NCI-H2196 treated with DMSO at 0.1 percent for 48 hours (cell line): ENCODE measurements around the gene GAMT.

Source experiments
- DNase-seq: peaks from one replicate; lab custom pipeline; 2025; ENCODE audit not compliant: unreplicated experiment; lab: John Stamatoyannopoulos, UW

The GAMT gene

DNA sequence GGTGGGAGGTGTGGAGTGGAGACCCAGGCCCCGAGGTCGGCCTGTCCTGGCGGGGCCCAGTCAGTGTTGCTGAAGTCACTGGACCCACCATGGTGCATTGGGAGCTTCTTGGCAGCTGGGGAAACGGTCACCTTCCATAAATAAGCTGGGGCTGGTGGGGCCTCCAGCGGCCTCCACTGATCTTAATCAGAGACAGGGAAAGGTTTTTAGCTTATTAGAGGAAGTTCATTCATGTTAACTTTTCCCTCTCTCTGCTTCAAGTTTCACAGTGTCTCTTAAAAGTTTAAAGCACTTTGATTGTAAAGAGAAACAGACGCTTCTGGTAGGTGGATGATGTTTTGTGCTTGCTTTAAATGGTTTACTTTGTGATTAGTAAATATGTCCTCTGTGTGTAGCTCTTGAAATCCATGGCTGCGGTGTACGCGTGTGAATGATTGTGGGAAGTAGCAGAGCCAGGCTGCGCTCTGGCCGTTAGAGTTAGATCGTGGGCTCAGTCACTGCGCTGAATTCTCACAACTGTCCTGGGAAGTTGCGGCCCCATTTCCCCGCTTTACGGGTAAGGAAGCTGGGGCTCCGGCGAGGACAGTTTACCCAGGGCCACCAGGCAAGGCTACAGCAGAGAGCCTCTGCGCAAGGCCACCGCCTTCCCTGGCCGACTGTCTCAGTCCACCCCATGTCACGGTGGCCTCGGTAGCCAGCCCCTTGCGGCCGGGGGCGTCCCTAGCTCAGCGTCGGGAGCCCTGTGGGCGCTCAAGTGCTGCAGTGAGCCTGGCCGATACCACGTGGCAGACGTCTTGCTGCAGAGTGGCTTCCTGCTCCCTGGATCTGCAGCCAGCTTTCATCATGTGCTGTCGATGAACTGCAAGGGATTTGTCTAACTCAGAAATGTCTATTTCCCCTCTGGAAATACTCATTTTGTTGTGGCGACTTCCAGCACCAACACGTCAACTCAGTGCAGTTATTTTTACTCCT is 34.2 kb downstream of the GAMT start:
- no peak for DNase-seq

- DNase-seq: no peak
Observed at GRCh38 chr19:1366296-1366695, 35.0 kb downstream of the GAMT start.

DNA sequence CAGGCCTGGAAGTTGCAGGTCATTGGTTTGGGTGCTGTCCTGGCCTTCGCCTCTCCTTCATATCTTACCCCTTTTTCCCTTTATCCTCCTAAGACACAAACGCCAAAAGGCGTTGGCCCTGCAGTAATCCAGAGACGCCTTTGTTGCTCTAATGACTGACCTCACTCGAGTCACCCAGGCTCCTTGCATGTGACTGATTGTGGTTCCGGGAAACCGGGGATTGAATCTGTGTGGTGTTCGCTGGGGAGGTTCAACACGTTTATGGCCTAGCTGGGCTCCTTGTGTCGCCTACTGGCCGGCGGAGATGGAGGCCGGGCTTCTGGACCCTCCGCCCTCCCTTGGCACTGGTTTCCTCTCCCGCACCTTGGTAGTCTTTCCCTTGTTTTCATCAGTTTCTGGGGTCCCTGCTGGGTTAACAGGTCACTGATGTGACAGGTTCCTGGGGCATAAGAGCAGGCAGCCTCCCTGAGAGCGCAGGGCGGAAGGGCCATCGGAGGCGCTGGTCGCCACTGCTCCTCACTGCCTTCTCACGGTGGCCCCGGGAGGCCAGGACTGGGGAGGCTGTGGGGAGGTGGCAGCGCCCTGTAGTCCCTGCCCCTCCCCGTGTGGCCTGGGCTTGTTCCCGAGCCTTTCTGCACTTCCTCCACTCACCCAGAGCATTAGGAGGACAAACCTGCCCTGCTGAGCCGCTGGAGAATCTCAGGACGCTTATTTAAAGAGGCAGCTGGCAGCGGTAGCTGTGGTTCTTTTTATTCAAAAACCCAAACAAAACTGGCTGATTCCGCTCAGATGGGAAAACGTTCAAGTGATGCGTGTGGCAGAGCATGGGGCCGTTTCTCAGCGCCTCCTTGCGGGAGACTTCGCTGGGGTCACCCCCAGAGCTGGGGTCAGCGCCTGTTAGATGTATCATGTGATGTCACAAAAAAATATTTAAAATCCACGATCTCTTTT is 35.7 kb downstream of the GAMT start:
- no peak for DNase-seq

GRCh38 chr19:1364070-1364704 is 37.2 kb downstream of the GAMT start:
- no peak for DNase-seq

DNA sequence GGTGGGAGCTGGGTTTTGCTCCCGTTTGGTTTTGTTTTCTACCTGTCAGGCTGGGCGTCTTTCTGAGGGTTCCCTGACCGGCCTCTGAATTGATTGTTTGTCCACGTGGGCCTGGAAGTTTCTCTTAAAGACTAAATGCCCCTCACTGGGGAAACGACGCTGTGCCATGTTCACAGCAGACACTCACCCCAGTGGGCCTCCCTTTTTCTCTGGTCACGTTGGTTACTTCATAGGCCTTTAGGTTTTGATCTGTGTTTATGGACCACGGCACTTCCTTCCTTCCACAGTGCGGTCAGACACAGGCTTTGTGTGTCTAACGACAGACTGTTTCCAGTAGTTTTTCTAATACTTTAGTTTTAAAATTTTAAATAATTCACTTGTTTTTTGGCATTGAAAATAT is 37.7 kb downstream of the GAMT start:
- no peak for DNase-seq

GRCh38 chr19:1362387-1363257 is 38.7 kb downstream of the GAMT start:
- no peak for DNase-seq

- no peak for DNase-seq
Observed at GRCh38 chr19:1361601-1362386, 39.5 kb downstream of the GAMT start.

- DNase-seq: no peak
Observed at GRCh38 chr19:1360818-1361461, 40.4 kb downstream of the GAMT start.

DNA sequence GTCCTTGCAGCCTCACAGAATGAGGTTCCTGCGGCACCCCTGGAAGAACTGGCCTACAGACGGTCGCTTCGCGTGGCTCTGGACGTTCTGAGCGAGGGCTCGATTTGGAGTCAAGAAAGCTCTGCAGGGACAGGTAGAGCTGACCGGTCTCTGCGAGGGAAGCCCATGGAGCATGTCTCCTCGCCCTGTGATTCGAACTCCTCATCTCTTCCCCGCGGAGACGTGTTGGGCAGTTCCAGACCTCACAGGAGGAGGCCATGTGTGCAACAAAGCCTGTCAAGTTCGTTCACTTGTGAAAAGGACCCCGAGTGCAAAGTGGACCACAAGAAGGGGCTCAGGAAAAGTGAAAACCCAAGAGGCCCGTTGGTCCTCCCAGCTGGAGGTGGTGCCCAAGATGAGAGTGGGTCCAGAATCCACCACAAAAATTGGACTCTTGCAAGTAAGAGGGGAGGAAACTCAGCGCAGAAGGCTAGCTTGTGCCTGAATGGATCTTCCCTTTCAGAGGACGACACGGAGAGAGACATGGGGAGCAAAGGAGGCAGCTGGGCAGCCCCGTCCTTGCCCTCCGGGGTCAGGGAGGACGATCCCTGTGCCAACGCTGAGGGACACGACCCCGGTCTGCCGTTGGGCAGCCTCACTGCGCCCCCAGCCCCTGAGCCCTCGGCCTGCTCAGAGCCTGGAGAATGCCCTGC is 41.1 kb downstream of the GAMT start:
- no peak for DNase-seq

DNA sequence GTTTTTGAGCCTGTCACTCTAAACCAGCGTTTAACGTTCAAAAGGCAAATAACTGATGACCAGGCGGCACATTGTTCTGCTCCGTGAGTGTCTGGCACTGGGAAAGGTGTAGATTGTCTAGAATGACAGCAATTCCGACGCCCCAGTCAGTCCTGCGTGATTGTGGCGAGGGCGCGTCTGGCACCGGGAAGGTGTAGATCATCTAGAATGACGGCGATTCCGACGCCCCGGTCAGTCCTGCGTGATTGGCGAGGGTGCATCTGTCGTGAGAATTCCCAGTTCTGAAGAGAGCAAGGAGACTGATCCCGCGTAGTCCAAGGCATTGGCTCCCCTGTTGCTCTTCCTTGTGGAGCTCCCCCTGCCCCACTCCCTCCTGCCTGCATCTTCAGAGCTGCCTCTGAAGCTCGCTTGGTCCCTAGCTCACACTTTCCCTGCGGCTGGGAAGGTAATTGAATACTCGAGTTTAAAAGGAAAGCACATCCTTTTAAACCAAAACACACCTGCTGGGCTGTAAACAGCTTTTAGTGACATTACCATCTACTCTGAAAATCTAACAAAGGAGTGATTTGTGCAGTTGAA is 43.7 kb downstream of the GAMT start:
- DNase-seq: no peak

GRCh38 chr19:1356508-1356865 is 44.9 kb downstream of the GAMT start:
- DNase-seq: no peak

DNA sequence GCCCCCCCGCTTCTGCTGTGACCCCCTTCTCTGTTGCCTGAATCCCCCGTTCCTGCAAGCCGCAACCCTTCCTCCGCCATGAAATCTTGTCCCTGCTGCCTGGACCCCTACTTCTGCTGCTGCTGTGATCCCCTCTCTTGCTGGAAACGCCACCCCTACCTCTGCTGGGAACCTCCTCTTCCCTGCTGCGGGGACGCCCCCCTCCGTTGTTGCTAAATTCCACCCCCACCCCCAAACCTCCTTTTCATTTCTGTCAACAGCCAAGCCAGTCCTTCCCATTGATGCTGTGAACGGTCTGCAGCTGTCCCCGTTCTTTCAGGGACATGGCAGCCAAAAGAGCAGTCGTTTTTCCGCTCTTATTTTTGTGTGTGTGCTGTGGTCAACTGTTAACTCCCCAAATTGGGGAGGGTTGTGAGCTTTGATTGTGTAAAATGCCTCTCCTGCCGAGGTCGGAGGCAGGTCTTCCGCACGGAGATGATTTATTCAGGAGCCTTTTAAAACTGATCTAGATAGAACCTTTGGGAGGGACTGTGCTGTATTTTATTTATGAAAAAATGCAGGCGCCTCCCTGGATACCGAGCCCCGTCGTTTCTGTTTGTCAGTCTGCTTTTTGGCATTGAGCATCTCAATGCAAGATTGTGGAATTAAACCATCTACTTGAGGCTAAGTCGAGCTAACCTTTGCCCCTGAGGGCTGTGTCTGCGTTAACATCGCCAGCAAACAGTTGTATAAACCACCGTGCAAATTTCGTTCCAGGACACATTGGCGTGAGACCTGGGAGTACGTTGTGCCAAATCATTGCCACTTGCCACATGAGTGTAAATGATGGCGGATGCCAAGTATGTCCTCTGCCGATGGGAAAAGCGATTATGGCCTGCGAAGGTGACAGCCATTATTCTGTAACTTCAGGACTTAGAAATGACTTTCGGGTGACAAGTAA is 45.5 kb downstream of the GAMT start:
- no peak for DNase-seq

- no peak for DNase-seq
Observed at GRCh38 chr19:1354970-1355567, 46.3 kb downstream of the GAMT start.

GRCh38 chr19:1353144-1353543 is 48.2 kb downstream of the GAMT start:
- DNase-seq: no peak

DNA sequence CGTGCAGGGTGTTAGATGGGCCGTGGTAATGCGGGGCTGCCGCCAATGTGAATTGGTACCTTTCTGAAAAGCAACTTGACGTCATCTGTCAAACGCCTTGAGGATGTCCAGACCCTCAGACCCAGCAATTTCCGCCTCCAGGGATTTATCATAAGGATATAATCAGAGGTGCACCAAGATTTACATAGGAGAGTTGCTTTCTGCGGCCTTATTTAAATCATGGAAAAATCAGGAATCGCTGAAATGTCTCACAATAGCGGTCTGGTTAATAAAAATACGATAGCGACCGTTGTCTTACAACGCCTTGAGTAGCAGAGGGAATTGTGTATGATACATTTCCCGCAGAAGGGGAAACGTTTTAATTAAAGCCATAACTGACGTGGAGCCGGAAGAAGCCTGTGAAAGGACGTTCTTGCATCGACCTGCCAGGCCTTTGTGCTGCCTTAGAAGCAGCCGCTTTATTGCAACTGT is 49.9 kb downstream of the GAMT start:
- DNase-seq: no peak

GRCh38 chr19:1350867-1351266 is 50.5 kb downstream of the GAMT start:
- DNase-seq: no peak

DNA sequence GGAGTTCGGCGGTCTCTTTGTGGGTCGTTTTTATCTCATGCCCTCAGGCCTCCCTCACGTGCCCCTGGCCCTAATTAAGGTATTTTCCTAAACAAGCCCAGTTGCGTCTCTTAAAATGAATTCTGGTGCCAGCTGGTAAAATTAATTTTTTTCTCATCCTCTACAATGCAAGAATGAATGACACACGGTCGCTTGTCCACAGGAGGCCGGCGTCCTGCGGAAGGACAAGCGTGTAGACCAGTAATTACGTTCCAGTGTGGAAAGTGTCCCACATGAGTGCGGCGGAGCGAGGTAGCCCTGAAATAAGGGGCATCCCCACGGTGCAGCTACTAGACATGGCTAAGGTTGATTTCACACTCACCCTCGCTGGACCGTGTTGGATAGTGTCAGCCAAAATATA is 52.1 kb downstream of the GAMT start:
- no peak for DNase-seq
